Measurements from ENCODE around the gene ALOX15. TPM values are rescaled to one million over a fixed set of nuclear protein-coding genes. Genes with fewer than 3 reads are reported as not detected.
A peak's percentile ranks its signal among the peaks of the same experiment; 100 is the strongest.

The ALOX15 gene
- total RNA-seq, 1 experiment from 2014 or later, result 0.31 TPM

GRCh38 chr17:4584917-4585637 lies 56.4 kb downstream of the ALOX15 start:
- Histone ChIP-seq H3K23ac (ENCODE audit: insufficient read length, low read depth, low read length) (no peak overlapping the region), H2AK5ac (ENCODE audit: insufficient read length, low read length) (no peak overlapping the region), H2BK5ac (ENCODE audit: insufficient read length, low read length) (no peak overlapping the region), H4K91ac (ENCODE audit: insufficient read length, low read depth, low read length) (no peak overlapping the region), H3K9me3 (ENCODE audit: control insufficient read depth, low read depth, low read length) (no peaks in the 10 kb centered on the region), H3K23me2 (ENCODE audit: insufficient read length, low read depth, low read length, poor library complexity, severe bottlenecking) (peaks cover 10% of the 10 kb centered on the region), H2BK120ac (ENCODE audit: low read depth, low read length, poor library complexity, severe bottlenecking) (no peak overlapping the region), H3K4ac (ENCODE audit: low read depth, low read length) (no peak overlapping the region), H3K56ac (ENCODE audit: insufficient read length, low read depth, low read length) (no peak overlapping the region), H4K5ac (ENCODE audit: insufficient read length, low read depth, low read length) (no peak overlapping the region), H3K27ac (ENCODE audit: insufficient read length, low read depth, low read length) (no peak overlapping the region), H2BK20ac (ENCODE audit: low read depth, low read length, poor library complexity, severe bottlenecking) (no peak overlapping the region), H3K79me1 (ENCODE audit: insufficient read depth, low read depth, low read length, poor library complexity, severe bottlenecking) (no peaks in the 10 kb centered on the region), H3K9ac (ENCODE audit: extremely low read depth, insufficient read length, low read length) (no peak overlapping the region), H2BK15ac (ENCODE audit: low read depth, low read length) (no peak overlapping the region), H3T11ph (ENCODE audit: low read length) (no peak overlapping the region), H3K18ac (ENCODE audit: insufficient read length, low read depth, low read length) (no peak overlapping the region), H2AFZ (ENCODE audit: low read length) (no peak overlapping the region), H3K27me3 (ENCODE audit: insufficient read depth, low read length) (peaks cover 23% of the 10 kb centered on the region; the same call in 1 of the 2 replicates), H3K4me1 (ENCODE audit: insufficient read depth, low read length) (no peaks in the 10 kb centered on the region; the same call in 1 of the 2 replicates), H4K20me1 (ENCODE audit: control insufficient read depth, insufficient read depth, insufficient read length) (peaks cover 2% of the 10 kb centered on the region), H4K8ac (replicated peaks; ENCODE audit: insufficient read length, low read depth, low read length) (no peak overlapping the region), H2BK12ac (ENCODE audit: insufficient read length, low read depth, low read length) (no peak overlapping the region), H3K14ac (ENCODE audit: insufficient read depth, low read length) (no peak overlapping the region), H3K79me2 (ENCODE audit: insufficient read depth, low read length) (no peaks in the 10 kb centered on the region), H3K4me2 (ENCODE audit: insufficient read depth, insufficient read length, low read length) (peak overlapping the region; percentile 77)
- Mint-ChIP-seq H3K4me3 (peak overlapping the region; percentile 58 to 83), H3K4me1 (peaks cover 21 to 41% of the 10 kb centered on the region in 2 experiments), H3K27ac (no peak overlapping the region), H3K9me3 (no peaks in the 10 kb centered on the region), H3K36me3 (ENCODE audit: insufficient read depth in 1 of 3, low read depth in 3 of 3) (no peaks in the 10 kb centered on the region; a peak in 1 of 7 replicates), H3K27me3 (ENCODE audit: low read depth) (peaks cover 72% of the 10 kb centered on the region)
- no peak for TF ChIP-seq CTCF (conservative IDR thresholded peaks at IDR 0.05)
- DNase-seq, result no peak
- WGBS (ENCODE audit: extremely low coverage, insufficient read length, low lambda C conversion rate), result no CpG with 5 or more reads among the region's 57 CpGs
